ENCODE measurements around the gene HAND1. TPM values are rescaled to one million over a fixed set of nuclear protein-coding genes. Genes with fewer than 3 reads are reported as not detected.

Gene HAND1
- total RNA-seq = not detected

DNA sequence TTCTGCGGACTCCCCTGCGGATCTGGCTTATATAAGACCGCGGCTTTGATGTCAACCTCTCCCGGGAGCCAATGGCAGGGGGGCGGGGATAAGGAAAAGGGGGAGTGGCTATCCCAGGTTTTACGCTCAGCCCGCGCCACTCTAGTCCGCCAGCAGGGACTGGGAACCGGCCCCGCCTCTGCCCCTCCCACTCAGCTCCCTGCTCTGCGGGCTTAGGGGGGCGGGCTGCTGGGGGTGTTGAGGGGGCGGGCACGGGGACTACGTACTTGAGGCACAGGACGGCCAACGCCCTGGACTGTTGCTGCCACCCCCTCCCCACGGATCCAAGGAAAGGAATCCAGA is at the start of gene HAND1:
Gene HAND1 (minus strand): TSS at position 4 of the 342 bp plus-strand sequence. CDS start 219 bp downstream, outside the sequence.
- Histone ChIP-seq H3K4me3 (peak within 1 kb of the TSS; percentile 7 to 37 (median 22)), H3K36me3 (no peaks in the 10 kb centered on the region), H3K4me1 (peaks cover 0 to 80% (median 45%) of the 10 kb centered on the region in 4 donors), H3K9me3 (no peaks in the 10 kb centered on the region), H3K27me3 (peaks cover 20 to 100% of the 10 kb centered on the region in 2 donors), H3K27ac (no peak within 1 kb of the TSS)
- TF ChIP-seq, protein P1, sequence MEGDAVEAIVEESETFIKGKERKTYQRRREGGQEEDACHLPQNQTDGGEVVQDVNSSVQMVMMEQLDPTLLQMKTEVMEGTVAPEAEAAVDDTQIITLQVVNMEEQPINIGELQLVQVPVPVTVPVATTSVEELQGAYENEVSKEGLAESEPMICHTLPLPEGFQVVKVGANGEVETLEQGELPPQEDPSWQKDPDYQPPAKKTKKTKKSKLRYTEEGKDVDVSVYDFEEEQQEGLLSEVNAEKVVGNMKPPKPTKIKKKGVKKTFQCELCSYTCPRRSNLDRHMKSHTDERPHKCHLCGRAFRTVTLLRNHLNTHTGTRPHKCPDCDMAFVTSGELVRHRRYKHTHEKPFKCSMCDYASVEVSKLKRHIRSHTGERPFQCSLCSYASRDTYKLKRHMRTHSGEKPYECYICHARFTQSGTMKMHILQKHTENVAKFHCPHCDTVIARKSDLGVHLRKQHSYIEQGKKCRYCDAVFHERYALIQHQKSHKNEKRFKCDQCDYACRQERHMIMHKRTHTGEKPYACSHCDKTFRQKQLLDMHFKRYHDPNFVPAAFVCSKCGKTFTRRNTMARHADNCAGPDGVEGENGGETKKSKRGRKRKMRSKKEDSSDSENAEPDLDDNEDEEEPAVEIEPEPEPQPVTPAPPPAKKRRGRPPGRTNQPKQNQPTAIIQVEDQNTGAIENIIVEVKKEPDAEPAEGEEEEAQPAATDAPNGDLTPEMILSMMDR (IDR thresholded peaks at IDR 0.05) = no peak
- TF ChIP-seq EP300 (IDR thresholded peaks at IDR 0.05) = no peak
- TF ChIP-seq POLR2A (IDR thresholded peaks at IDR 0.05) = no peak
- DNase-seq (ENCODE audit: low spot score in 2 of 2) = no peak
- 1 to 4% methylated on average over 17 to 18 of the region's 20 CpGs for WGBS, 2 donors

DNA sequence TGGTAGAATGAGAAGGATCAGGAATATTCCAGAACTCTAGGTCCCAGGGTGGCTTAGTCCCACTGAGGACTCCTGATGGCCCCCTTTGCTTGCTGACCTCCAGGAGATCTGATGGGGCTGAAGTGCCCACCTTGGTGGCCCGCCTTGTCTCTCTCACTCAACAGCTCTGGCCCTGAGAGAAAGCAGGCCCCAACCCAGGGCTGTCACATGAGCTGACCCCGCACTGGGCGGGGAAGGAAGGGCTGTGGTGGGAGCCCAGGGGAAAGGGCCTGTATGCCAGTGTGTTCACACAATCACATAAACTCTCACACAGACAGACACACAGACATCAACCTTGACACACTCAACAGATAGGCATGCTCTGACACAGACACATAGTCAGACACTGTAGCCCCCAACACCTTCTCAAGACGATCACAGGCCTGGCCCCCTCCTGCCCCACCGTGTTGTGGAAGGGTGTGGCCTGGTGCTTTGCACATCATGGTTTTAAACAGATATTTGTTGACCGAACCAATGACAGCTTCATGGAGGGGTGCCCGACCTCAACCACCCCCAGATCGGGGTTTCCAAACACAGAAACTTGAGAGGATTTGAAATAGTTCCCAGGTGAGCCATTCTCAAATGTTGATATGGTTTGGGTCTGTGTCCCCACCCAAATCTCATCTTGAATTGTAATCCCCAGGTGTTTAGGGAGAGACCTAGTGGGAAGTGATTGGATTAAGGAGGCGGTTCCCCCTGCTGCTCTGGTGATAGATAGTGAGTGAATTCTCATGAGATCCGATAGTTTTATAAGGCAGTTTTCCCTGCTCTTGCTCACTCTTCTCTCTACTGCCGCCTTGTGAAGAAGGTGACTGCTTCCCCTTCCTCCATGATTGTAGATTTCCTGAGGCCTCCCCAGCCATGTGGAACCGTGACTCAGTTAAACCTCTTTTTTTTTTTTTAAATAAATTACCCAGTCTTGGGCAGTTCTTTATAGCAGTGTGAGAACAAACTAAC is 48.5 kb upstream of the HAND1 start:
- Histone ChIP-seq H3K9me3 (no peaks in the 10 kb centered on the region), H3K27me3 (peaks cover 0 to 14% of the 10 kb centered on the region in 2 donors), H3K27ac (no peak overlapping the region), H3K4me3 (no peak overlapping the region), H3K4me1 (peaks cover 0 to under 1% (median 0%) of the 10 kb centered on the region in 4 donors), H3K36me3 (no peaks in the 10 kb centered on the region)
- TF ChIP-seq EP300 (IDR thresholded peaks at IDR 0.05) = no peak
- no peak for TF ChIP-seq POLR2A (IDR thresholded peaks at IDR 0.05)
- TF ChIP-seq, protein P1 (IDR thresholded peaks at IDR 0.05) = no peak
- no peak for DNase-seq (ENCODE audit: low spot score in 2 of 2)
- 84 to 89% methylated on average over 11 to 12 of the region's 12 CpGs for WGBS, 2 donors

DNA sequence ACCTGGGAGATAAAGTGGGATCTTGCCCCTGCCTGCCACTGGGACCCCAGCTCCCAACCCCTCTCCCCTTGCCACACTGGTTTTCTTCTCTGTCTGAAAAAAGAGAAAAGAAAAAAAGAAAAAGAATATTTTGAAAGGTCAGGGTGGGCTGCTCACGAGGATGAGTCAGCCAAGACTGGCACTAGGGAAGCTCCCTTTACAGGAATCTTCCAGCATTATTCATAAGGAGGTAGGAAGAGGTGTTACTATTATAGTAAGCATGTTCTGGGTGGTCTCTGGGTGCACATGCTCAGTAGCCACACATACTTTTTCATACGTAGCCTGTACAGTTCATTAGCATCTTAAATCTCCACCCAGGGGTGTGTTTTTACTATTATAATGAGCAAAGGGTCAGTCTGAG is 46.8 kb upstream of the HAND1 start:
- Histone ChIP-seq H3K36me3 (no peaks in the 10 kb centered on the region), H3K27me3 (peaks cover 0 to 30% of the 10 kb centered on the region in 2 donors), H3K9me3 (no peaks in the 10 kb centered on the region), H3K4me1 (peaks cover 0 to 6% (median 0%) of the 10 kb centered on the region in 4 donors), H3K27ac (no peak overlapping the region), H3K4me3 (no peak overlapping the region)
- 75 to 80% methylated on average over 2 of the region's 2 CpGs for WGBS, 2 donors
- TF ChIP-seq, protein P1 (IDR thresholded peaks at IDR 0.05) = no peak
- no peak for TF ChIP-seq POLR2A (IDR thresholded peaks at IDR 0.05)
- no peak for TF ChIP-seq EP300 (IDR thresholded peaks at IDR 0.05)
- no peak for DNase-seq (ENCODE audit: low spot score in 2 of 2)

DNA sequence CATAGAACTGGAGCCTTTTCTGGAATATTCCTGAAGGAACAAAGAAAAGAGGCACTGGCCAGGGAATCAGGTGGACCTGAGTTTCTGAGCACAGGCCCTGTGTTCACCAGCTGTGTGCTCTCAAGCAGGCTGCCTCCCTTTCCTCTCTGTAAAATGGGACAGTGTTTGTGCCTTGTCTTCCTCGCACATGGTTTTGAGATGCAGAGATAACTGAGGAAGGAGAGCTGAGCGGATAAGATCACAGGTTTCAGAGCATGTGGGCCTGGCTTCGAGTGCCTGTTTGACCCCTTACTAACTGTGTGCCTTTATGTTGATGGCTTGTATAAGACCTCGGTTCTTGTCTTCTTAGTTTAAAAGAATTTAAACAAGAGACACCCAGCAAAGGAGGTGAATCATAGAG is 46.2 kb upstream of the HAND1 start:
- H3K27me3 ChIP-seq = peaks cover 0 to 30% of the 10 kb centered on the region in 2 donors
- no peak for DNase-seq (ENCODE audit: low spot score in 2 of 2)
- peaks cover 0 to 6% (median 0%) of the 10 kb centered on the region in 4 donors for H3K4me1 ChIP-seq
- no peaks in the 10 kb centered on the region for H3K9me3 ChIP-seq
- H3K4me3 ChIP-seq = no peak overlapping the region
- WGBS, 2 donors = 77 to 85% methylated on average over 4 of the region's 4 CpGs
- TF ChIP-seq POLR2A (IDR thresholded peaks at IDR 0.05) = no peak
- no peak overlapping the region for H3K27ac ChIP-seq
- no peaks in the 10 kb centered on the region for H3K36me3 ChIP-seq

DNA sequence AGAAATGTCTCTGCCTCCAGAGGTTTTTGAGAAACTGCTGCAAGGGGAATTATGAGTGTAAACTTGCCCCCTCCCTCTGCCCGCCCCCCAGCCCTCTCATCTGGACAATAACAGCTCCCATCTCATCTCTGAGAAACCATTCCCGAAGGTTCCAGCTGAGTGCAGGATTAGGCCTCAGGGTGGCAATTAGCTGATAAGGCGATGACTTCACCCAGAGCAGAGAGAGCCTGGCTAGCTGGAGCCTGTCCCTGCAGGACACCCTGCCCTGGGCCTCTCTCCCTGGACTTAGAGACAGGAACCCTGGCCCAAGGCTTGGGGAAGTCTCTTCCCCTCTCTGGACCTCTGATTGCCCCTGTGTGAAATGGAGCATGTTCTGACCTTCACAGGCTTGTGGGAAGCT is 45.7 kb upstream of the HAND1 start:
- DNase-seq (ENCODE audit: low spot score in 2 of 2) = no peak
- no peaks in the 10 kb centered on the region for H3K36me3 ChIP-seq
- H3K27me3 ChIP-seq = peaks cover 0 to 32% of the 10 kb centered on the region in 2 donors
- no peak overlapping the region for H3K4me3 ChIP-seq
- no peak overlapping the region for H3K27ac ChIP-seq
- TF ChIP-seq, protein P1 (IDR thresholded peaks at IDR 0.05) = no peak
- no peak for TF ChIP-seq POLR2A (IDR thresholded peaks at IDR 0.05)
- H3K4me1 ChIP-seq = peaks cover 0 to 6% (median 0%) of the 10 kb centered on the region in 4 donors
- WGBS, 2 donors = 48 to 66% methylated on average over 2 to 3 of the region's 3 CpGs
- H3K9me3 ChIP-seq = no peaks in the 10 kb centered on the region
